ENCODE data around the gene MFAP5. TPM values are rescaled to one million over a fixed set of nuclear protein-coding genes. Genes with fewer than 3 reads are reported as not detected.

Gene MFAP5
- total and polyA plus RNA-seq, 2 donors (not counting 1 experiment from before 2014, with no cell fraction given), result 1.3 to 2.0 TPM

DNA sequence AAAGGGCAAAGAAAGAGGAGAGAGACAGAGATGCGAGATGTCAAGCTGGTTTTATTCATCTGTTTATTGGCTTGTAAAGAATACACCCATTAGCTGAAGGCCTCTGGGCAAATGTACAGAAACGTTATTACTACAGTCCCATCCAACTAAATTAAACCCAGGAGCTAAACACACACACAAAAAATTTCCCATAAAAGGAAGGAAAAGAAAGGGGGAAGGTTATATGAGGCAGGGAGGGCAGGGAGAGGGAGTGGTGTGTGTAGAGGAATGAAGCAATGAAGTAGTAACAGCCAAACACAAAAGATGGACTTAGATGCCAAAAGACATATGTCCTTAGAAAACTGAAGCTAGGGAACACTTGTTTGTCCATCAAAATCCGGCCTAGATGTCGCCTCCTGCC, 3.1 kb upstream of the MFAP5 start:
- no peaks in the 10 kb centered on the region for H3K27me3 ChIP-seq (ENCODE audit: control insufficient read depth, insufficient read depth, low read length)
- H3K4me2 ChIP-seq (ENCODE audit: extremely low read depth, insufficient read depth, low read length), result no peak overlapping the region
- H3K27ac ChIP-seq (ENCODE audit: insufficient read depth, low read length), result no peak overlapping the region
- no peaks in the 10 kb centered on the region for H3K9me3 ChIP-seq (ENCODE audit: control insufficient read depth, insufficient read depth, low read depth, low read length)
- H3K4me1 ChIP-seq (ENCODE audit: control insufficient read depth, extremely low read depth, insufficient read depth, low read length), result no peaks in the 10 kb centered on the region
- H3K36me3 ChIP-seq (ENCODE audit: control insufficient read depth, insufficient read depth, low read length), result no peaks in the 10 kb centered on the region
- H4K20me1 ChIP-seq (ENCODE audit: control insufficient read depth, extremely low read depth, insufficient read depth, low read length), result no peaks in the 10 kb centered on the region
- H3K4me3 ChIP-seq (replicated peaks in 1 of 4; ENCODE audit: control extremely low read depth in 1 of 4, insufficient read depth in 1 of 4, low read depth in 3 of 4, low read length in 4 of 4), result no peak overlapping the region
- H3K9ac ChIP-seq (ENCODE audit: insufficient read depth, low read length), result no peak overlapping the region
- H3K79me2 ChIP-seq (ENCODE audit: control insufficient read depth, insufficient read depth, low read length), result no peaks in the 10 kb centered on the region
- H2AFZ ChIP-seq (ENCODE audit: low read length), result no peak overlapping the region
- no peak for DNase-seq (ENCODE audit: low read depth in 2 of 2)
- TF ChIP-seq CTCF (conservative IDR thresholded peaks at IDR 0.05 in 1 of 2, IDR thresholded peaks at IDR 0.05 in 1 of 2; ENCODE audit: low read depth in 1 of 2, low read length in 2 of 2), result no peak
- TF ChIP-seq EZH2 (IDR thresholded peaks at IDR 0.05; ENCODE audit: low read length, missing control alignments), result no peak

GRCh38 chr12:8664228-8664913, 1.7 kb upstream of the MFAP5 start:
- Histone ChIP-seq H3K4me1 (ENCODE audit: control insufficient read depth, extremely low read depth, insufficient read depth, low read length) (no peaks in the 10 kb centered on the region), H4K20me1 (ENCODE audit: control insufficient read depth, extremely low read depth, insufficient read depth, low read length) (no peaks in the 10 kb centered on the region), H3K79me2 (ENCODE audit: control insufficient read depth, insufficient read depth, low read length) (no peaks in the 10 kb centered on the region), H3K27ac (ENCODE audit: insufficient read depth, low read length) (no peak overlapping the region), H3K9ac (ENCODE audit: insufficient read depth, low read length) (no peak overlapping the region), H3K36me3 (ENCODE audit: control insufficient read depth, insufficient read depth, low read length) (no peaks in the 10 kb centered on the region), H2AFZ (ENCODE audit: low read length) (no peak overlapping the region), H3K27me3 (ENCODE audit: control insufficient read depth, insufficient read depth, low read length) (no peaks in the 10 kb centered on the region), H3K9me3 (ENCODE audit: control insufficient read depth, insufficient read depth, low read depth, low read length) (no peaks in the 10 kb centered on the region), H3K4me3 (replicated peaks in 1 of 4; ENCODE audit: control extremely low read depth in 1 of 4, insufficient read depth in 1 of 4, low read depth in 3 of 4, low read length in 4 of 4) (no peak overlapping the region), H3K4me2 (ENCODE audit: extremely low read depth, insufficient read depth, low read length) (no peak overlapping the region)
- no peak for TF ChIP-seq EZH2 (IDR thresholded peaks at IDR 0.05; ENCODE audit: low read length, missing control alignments)
- TF ChIP-seq CTCF (conservative IDR thresholded peaks at IDR 0.05 in 1 of 2, IDR thresholded peaks at IDR 0.05 in 1 of 2; ENCODE audit: low read depth in 1 of 2, low read length in 2 of 2), result no peak
- peak in 1 of 2 donors; percentile 32 for DNase-seq (ENCODE audit: low read depth in 2 of 2)

DNA sequence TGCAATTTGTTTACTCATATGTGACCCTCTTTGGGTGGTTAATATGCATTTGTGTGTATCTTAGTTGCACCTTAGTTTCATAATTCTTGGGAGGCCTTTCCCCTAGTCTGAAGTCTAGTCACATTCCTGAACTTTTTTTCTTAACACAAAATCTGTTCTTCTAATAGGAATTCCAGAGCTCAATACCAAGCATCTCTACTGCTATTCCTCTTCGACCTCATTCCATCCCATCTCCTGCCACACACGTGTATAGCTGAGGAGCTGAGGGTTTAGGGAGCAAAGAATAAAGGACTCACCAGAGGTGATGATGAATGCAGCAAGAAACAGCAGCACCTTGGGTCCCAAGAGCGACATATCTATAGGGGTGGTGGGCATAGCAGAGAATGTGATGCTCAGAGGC, 875 bp downstream of the MFAP5 start:
- DNase-seq (ENCODE audit: low read depth in 2 of 2), result peak in 1 of 2 donors; percentile 45
- no peak overlapping the region for H3K4me2 ChIP-seq (ENCODE audit: extremely low read depth, insufficient read depth, low read length)
- H3K4me3 ChIP-seq (replicated peaks in 1 of 4; ENCODE audit: control extremely low read depth in 1 of 4, insufficient read depth in 1 of 4, low read depth in 3 of 4, low read length in 4 of 4), result no peak overlapping the region
- H2AFZ ChIP-seq (ENCODE audit: low read length), result no peak overlapping the region
- H3K79me2 ChIP-seq (ENCODE audit: control insufficient read depth, insufficient read depth, low read length), result no peaks in the 10 kb centered on the region
- H3K27me3 ChIP-seq (ENCODE audit: control insufficient read depth, insufficient read depth, low read length), result no peaks in the 10 kb centered on the region
- TF ChIP-seq EZH2 (IDR thresholded peaks at IDR 0.05; ENCODE audit: low read length, missing control alignments) (no peak), CTCF (conservative IDR thresholded peaks at IDR 0.05 in 1 of 2, IDR thresholded peaks at IDR 0.05 in 1 of 2; ENCODE audit: low read depth in 1 of 2, low read length in 2 of 2) (no peak)
- no peaks in the 10 kb centered on the region for H3K4me1 ChIP-seq (ENCODE audit: control insufficient read depth, extremely low read depth, insufficient read depth, low read length)
- no peaks in the 10 kb centered on the region for H3K36me3 ChIP-seq (ENCODE audit: control insufficient read depth, insufficient read depth, low read length)
- H4K20me1 ChIP-seq (ENCODE audit: control insufficient read depth, extremely low read depth, insufficient read depth, low read length), result no peaks in the 10 kb centered on the region
- no peaks in the 10 kb centered on the region for H3K9me3 ChIP-seq (ENCODE audit: control insufficient read depth, insufficient read depth, low read depth, low read length)
- H3K9ac ChIP-seq (ENCODE audit: insufficient read depth, low read length), result no peak overlapping the region
- H3K27ac ChIP-seq (ENCODE audit: insufficient read depth, low read length), result no peak overlapping the region

All from fibroblast of lung (primary cell).